ENCODE data around the gene HSD11B2. TPM values are rescaled to one million over a fixed set of nuclear protein-coding genes. Genes with fewer than 3 reads are reported as not detected.

The HSD11B2 gene
- total RNA-seq, 1 donor from 2014 or later = 2.6 TPM

- H3K36me3 ChIP-seq (ENCODE audit: control insufficient read depth in 3 of 3, insufficient read depth in 3 of 3, low read length in 3 of 3) = no peaks in the 10 kb centered on the region
- peak overlapping the region; percentile 83 for H3K27ac ChIP-seq (ENCODE audit: low read depth, low read length)
- H3K4me3 ChIP-seq (ENCODE audit: low read length in 3 of 3) = peak overlapping the region in 1 of 3 donors; percentile 22
- H3K4me1 ChIP-seq (ENCODE audit: control insufficient read depth in 3 of 3, insufficient read depth in 3 of 3, low read length in 3 of 3) = peaks cover 56 to 87% (median 75%) of the 10 kb centered on the region in 3 donors
- no peaks in the 10 kb centered on the region for H3K27me3 ChIP-seq (ENCODE audit: control insufficient read depth in 3 of 3, insufficient read depth in 3 of 3, low read length in 3 of 3)
- peak overlapping the region; percentile 47 to 60 (median 53) for H3K9ac ChIP-seq (ENCODE audit: low read depth in 1 of 3, low read length in 3 of 3)
- H3K9me3 ChIP-seq (ENCODE audit: control insufficient read depth in 3 of 3, low read length in 3 of 3) = no peaks in the 10 kb centered on the region
Measured at GRCh38 chr16:67396159-67397035, 34.5 kb upstream of the HSD11B2 start.

- Histone ChIP-seq H3K27ac (ENCODE audit: low read depth, low read length) (peak overlapping the region; percentile 83), H3K27me3 (ENCODE audit: control insufficient read depth in 3 of 3, insufficient read depth in 3 of 3, low read length in 3 of 3) (no peaks in the 10 kb centered on the region), H3K9me3 (ENCODE audit: control insufficient read depth in 3 of 3, low read length in 3 of 3) (no peaks in the 10 kb centered on the region), H3K4me3 (ENCODE audit: low read length in 3 of 3) (no peak overlapping the region), H3K4me1 (ENCODE audit: control insufficient read depth in 3 of 3, insufficient read depth in 3 of 3, low read length in 3 of 3) (peaks cover 48 to 80% (median 70%) of the 10 kb centered on the region in 3 donors), H3K36me3 (ENCODE audit: control insufficient read depth in 3 of 3, insufficient read depth in 3 of 3, low read length in 3 of 3) (no peaks in the 10 kb centered on the region), H3K9ac (ENCODE audit: low read depth in 1 of 3, low read length in 3 of 3) (peak overlapping the region; percentile 21 to 60 (median 53))
Measured at GRCh38 chr16:67397036-67397801, 33.7 kb upstream of the HSD11B2 start.

GRCh38 chr16:67397812-67398545 is 32.9 kb upstream of the HSD11B2 start:
- H3K27me3 ChIP-seq (ENCODE audit: control insufficient read depth in 3 of 3, insufficient read depth in 3 of 3, low read length in 3 of 3) = no peaks in the 10 kb centered on the region
- H3K9me3 ChIP-seq (ENCODE audit: control insufficient read depth in 3 of 3, low read length in 3 of 3) = no peaks in the 10 kb centered on the region
- peak overlapping the region in 1 of 3 donors; percentile 64 for H3K9ac ChIP-seq (ENCODE audit: low read depth in 1 of 3, low read length in 3 of 3)
- peak overlapping the region in 1 of 3 donors; percentile 15 for H3K4me3 ChIP-seq (ENCODE audit: low read length in 3 of 3)
- H3K4me1 ChIP-seq (ENCODE audit: control insufficient read depth in 3 of 3, insufficient read depth in 3 of 3, low read length in 3 of 3) = peaks cover 40 to 72% (median 63%) of the 10 kb centered on the region in 3 donors
- no peak overlapping the region for H3K27ac ChIP-seq (ENCODE audit: low read depth, low read length)
- no peaks in the 10 kb centered on the region for H3K36me3 ChIP-seq (ENCODE audit: control insufficient read depth in 3 of 3, insufficient read depth in 3 of 3, low read length in 3 of 3)

DNA sequence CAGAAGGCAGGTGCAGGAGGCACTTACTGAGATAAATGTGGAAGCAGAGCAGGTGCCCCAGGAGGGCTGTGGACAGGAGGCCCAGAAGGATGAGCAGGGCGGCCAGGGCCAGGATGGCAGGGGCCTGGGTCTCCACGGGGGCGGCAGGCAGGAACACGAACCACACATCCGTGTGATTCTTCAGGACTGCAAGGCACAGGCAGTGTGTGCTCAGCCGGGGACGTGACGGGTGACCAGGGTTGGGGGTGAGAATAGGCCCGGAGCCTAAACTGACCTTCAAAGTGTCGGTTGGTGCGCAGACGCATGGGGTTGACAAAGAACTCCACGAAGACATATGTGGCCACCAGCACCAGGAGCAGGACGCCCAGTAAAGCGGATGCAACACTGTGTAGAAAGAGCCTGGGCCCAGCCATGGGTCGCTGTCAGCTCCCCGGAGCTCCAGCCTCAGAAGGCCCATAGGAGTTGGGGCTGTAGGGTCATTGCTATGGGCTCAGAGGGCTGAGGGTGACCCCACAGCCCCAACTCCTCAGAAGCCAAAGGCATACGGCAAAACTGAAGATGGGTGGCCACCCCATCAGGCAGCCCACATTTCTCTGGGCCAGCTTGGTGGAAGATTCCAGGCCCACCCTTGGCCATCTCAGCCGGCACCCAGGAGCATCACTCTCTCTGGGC is 32.2 kb upstream of the HSD11B2 start:
- Histone ChIP-seq H3K9me3 (ENCODE audit: control insufficient read depth in 3 of 3, low read length in 3 of 3) (no peaks in the 10 kb centered on the region), H3K36me3 (ENCODE audit: control insufficient read depth in 3 of 3, insufficient read depth in 3 of 3, low read length in 3 of 3) (no peaks in the 10 kb centered on the region), H3K27ac (ENCODE audit: low read depth, low read length) (no peak overlapping the region), H3K4me3 (ENCODE audit: low read length in 3 of 3) (no peak overlapping the region), H3K4me1 (ENCODE audit: control insufficient read depth in 3 of 3, insufficient read depth in 3 of 3, low read length in 3 of 3) (peaks cover 36 to 69% (median 59%) of the 10 kb centered on the region in 3 donors), H3K27me3 (ENCODE audit: control insufficient read depth in 3 of 3, insufficient read depth in 3 of 3, low read length in 3 of 3) (no peaks in the 10 kb centered on the region), H3K9ac (ENCODE audit: low read depth in 1 of 3, low read length in 3 of 3) (peak overlapping the region in 1 of 3 donors; percentile 64)

- H3K27me3 ChIP-seq (ENCODE audit: control insufficient read depth in 3 of 3, insufficient read depth in 3 of 3, low read length in 3 of 3) = no peaks in the 10 kb centered on the region
- peak overlapping the region in 1 of 3 donors; percentile 6 for H3K4me3 ChIP-seq (ENCODE audit: low read length in 3 of 3)
- H3K9ac ChIP-seq (ENCODE audit: low read depth in 1 of 3, low read length in 3 of 3) = peak overlapping the region in 2 of 3 donors; percentile 20 to 60
- no peaks in the 10 kb centered on the region for H3K9me3 ChIP-seq (ENCODE audit: control insufficient read depth in 3 of 3, low read length in 3 of 3)
- H3K4me1 ChIP-seq (ENCODE audit: control insufficient read depth in 3 of 3, insufficient read depth in 3 of 3, low read length in 3 of 3) = peaks cover 32 to 72% (median 59%) of the 10 kb centered on the region in 3 donors
- no peaks in the 10 kb centered on the region for H3K36me3 ChIP-seq (ENCODE audit: control insufficient read depth in 3 of 3, insufficient read depth in 3 of 3, low read length in 3 of 3)
- H3K27ac ChIP-seq (ENCODE audit: low read depth, low read length) = no peak overlapping the region
Measured at GRCh38 chr16:67399218-67399733, 31.6 kb upstream of the HSD11B2 start.

GRCh38 chr16:67399749-67400704 is 30.9 kb upstream of the HSD11B2 start:
- Histone ChIP-seq H3K27ac (ENCODE audit: low read depth, low read length) (no peak overlapping the region), H3K9ac (ENCODE audit: low read depth in 1 of 3, low read length in 3 of 3) (peak overlapping the region in 2 of 3 donors; percentile 20 to 60), H3K9me3 (ENCODE audit: control insufficient read depth in 3 of 3, low read length in 3 of 3) (no peaks in the 10 kb centered on the region), H3K36me3 (ENCODE audit: control insufficient read depth in 3 of 3, insufficient read depth in 3 of 3, low read length in 3 of 3) (no peaks in the 10 kb centered on the region), H3K27me3 (ENCODE audit: control insufficient read depth in 3 of 3, insufficient read depth in 3 of 3, low read length in 3 of 3) (no peaks in the 10 kb centered on the region), H3K4me1 (ENCODE audit: control insufficient read depth in 3 of 3, insufficient read depth in 3 of 3, low read length in 3 of 3) (peaks cover 30 to 76% (median 66%) of the 10 kb centered on the region in 3 donors), H3K4me3 (ENCODE audit: low read length in 3 of 3) (peak overlapping the region in 1 of 3 donors; percentile 29)

- H3K9ac ChIP-seq (ENCODE audit: low read depth in 1 of 3, low read length in 3 of 3) = no peak overlapping the region
- no peaks in the 10 kb centered on the region for H3K36me3 ChIP-seq (ENCODE audit: control insufficient read depth in 3 of 3, insufficient read depth in 3 of 3, low read length in 3 of 3)
- H3K27ac ChIP-seq (ENCODE audit: low read depth, low read length) = no peak overlapping the region
- peaks cover 30 to 77% (median 66%) of the 10 kb centered on the region in 3 donors for H3K4me1 ChIP-seq (ENCODE audit: control insufficient read depth in 3 of 3, insufficient read depth in 3 of 3, low read length in 3 of 3)
- no peaks in the 10 kb centered on the region for H3K27me3 ChIP-seq (ENCODE audit: control insufficient read depth in 3 of 3, insufficient read depth in 3 of 3, low read length in 3 of 3)
- no peak overlapping the region for H3K4me3 ChIP-seq (ENCODE audit: low read length in 3 of 3)
- H3K9me3 ChIP-seq (ENCODE audit: control insufficient read depth in 3 of 3, low read length in 3 of 3) = no peaks in the 10 kb centered on the region
Measured at GRCh38 chr16:67400901-67401300, 30.0 kb upstream of the HSD11B2 start.

GRCh38 chr16:67403976-67404555 is 26.9 kb upstream of the HSD11B2 start:
- H3K4me3 ChIP-seq (ENCODE audit: low read length in 3 of 3) = no peak overlapping the region
- peaks cover 34 to 72% (median 67%) of the 10 kb centered on the region in 3 donors for H3K4me1 ChIP-seq (ENCODE audit: control insufficient read depth in 3 of 3, insufficient read depth in 3 of 3, low read length in 3 of 3)
- H3K9ac ChIP-seq (ENCODE audit: low read depth in 1 of 3, low read length in 3 of 3) = no peak overlapping the region
- no peaks in the 10 kb centered on the region for H3K9me3 ChIP-seq (ENCODE audit: control insufficient read depth in 3 of 3, low read length in 3 of 3)
- H3K27ac ChIP-seq (ENCODE audit: low read depth, low read length) = peak overlapping the region; percentile 89
- H3K27me3 ChIP-seq (ENCODE audit: control insufficient read depth in 3 of 3, insufficient read depth in 3 of 3, low read length in 3 of 3) = no peaks in the 10 kb centered on the region
- no peaks in the 10 kb centered on the region for H3K36me3 ChIP-seq (ENCODE audit: control insufficient read depth in 3 of 3, insufficient read depth in 3 of 3, low read length in 3 of 3)

Measured in skeletal muscle tissue (tissue), 4 donors.